Measurements from ENCODE around the gene TINAGL1.

- TF ChIP-seq EP300 (IDR thresholded peaks at IDR 0.05) = no peak
- no peak for TF ChIP-seq CTCF (IDR thresholded peaks at IDR 0.05)
- TF ChIP-seq POLR2A (IDR thresholded peaks at IDR 0.05; ENCODE audit: low read depth) = no peak
Observed at GRCh38 chr1:31549809-31550620, 26.3 kb upstream of the TINAGL1 start.

Measured in esophagus muscularis mucosa (tissue), 4 donors.